WTC11 (cell line): ENCODE results near the gene LCE6A. TPM values are rescaled to one million over a fixed set of nuclear protein-coding genes. Genes with fewer than 3 reads are reported as not detected.

Experiments used
- ATAC-seq: fragments of 200-7000 bp; cut with Tn5 transposase; 2 replicates; pipeline ENCODE4 v1.10.0; 2021; ENCODE audit warnings: mild to moderate bottlenecking, moderate library complexity
- CTCF ChIA-PET: fragments of 300-600 bp; sonication (Branson Sonifier 250); formaldehyde crosslinking; loops from one replicate; lab custom pipeline; 2021; ENCODE audit warnings: antibody characterized with exemption; lab: Charles Lee
- POLR2A ChIA-PET: fragments of 350-600 bp; sonication (Branson Sonifier 250); formaldehyde crosslinking; loops from one replicate; lab custom pipeline; 2021; ENCODE audit warnings: antibody characterized with exemption; lab: Charles Lee
- DNase-seq: peaks from one replicate; pipeline ENCODE4 v3.0.0; 2021; ENCODE audit warnings: low spot score
- H3K27ac Mint-ChIP-seq: 2 replicates; pipeline ENCODE4 v1.8.0; 2021; ENCODE audit warnings: mixed read lengths
- H3K27me3 Mint-ChIP-seq: 2 replicates; pipeline ENCODE4 v1.8.0; 2021; ENCODE audit warnings: low read depth, mild to moderate bottlenecking, moderate library complexity, mixed read lengths
- H3K36me3 Mint-ChIP-seq: 2 replicates; pipeline ENCODE4 v1.8.0; 2021; ENCODE audit warnings: mixed read lengths
- H3K4me1 Mint-ChIP-seq: 2 replicates; pipeline ENCODE4 v1.8.0; 2022; ENCODE audit warnings: mixed read lengths
- H3K4me3 Mint-ChIP-seq: 2 replicates; pipeline ENCODE4 v1.8.0; 2021; ENCODE audit warnings: mild to moderate bottlenecking, moderate library complexity, mixed read lengths
- H3K9me3 Mint-ChIP-seq: 2 replicates; pipeline ENCODE4 v1.8.0; 2021; ENCODE audit warnings: mixed read lengths
- AFF4 ChIP-seq: sonication (generic); formaldehyde crosslinking; IDR thresholded peaks from 2 replicates; pipeline ENCODE4 v1.8.1; 2023; ENCODE audit warnings: mild to moderate bottlenecking, missing genetic modification reagents, borderline replicate concordance
- AR ChIP-seq: fragments of 250-450 bp; sonication (Bioruptor Pico); IDR thresholded peaks from 2 replicates; pipeline ENCODE4 v1.9.0; 2021; ENCODE audit warnings: mild to moderate bottlenecking
- CBFB ChIP-seq: sonication (generic); formaldehyde crosslinking; IDR thresholded peaks from 2 replicates; pipeline ENCODE4 v1.8.1; 2022; ENCODE audit warnings: mild to moderate bottlenecking, low read depth, missing genetic modification reagents
- CREM ChIP-seq: sonication (generic); formaldehyde crosslinking; IDR thresholded peaks from 2 replicates; pipeline ENCODE4 v1.8.1; 2022; ENCODE audit warnings: mild to moderate bottlenecking, missing genetic modification reagents, moderate library complexity
- E2F1 ChIP-seq: sonication (generic); formaldehyde crosslinking; IDR thresholded peaks from 2 replicates; pipeline ENCODE4 v1.8.0; 2022; ENCODE audit warnings: mild to moderate bottlenecking, missing genetic modification reagents
- E2F5 ChIP-seq: sonication (generic); formaldehyde crosslinking; IDR thresholded peaks from 2 replicates; pipeline ENCODE4 v1.8.1; 2022; ENCODE audit warnings: mild to moderate bottlenecking, moderate library complexity, missing genetic modification reagents
- ERG ChIP-seq: fragments of 250-450 bp; sonication (Bioruptor Pico); IDR thresholded peaks from 2 replicates; pipeline ENCODE4 v1.8.0; 2021; ENCODE audit warnings: mild to moderate bottlenecking
- FOXP1 ChIP-seq: sonication (generic); formaldehyde crosslinking; IDR thresholded peaks from 2 replicates; pipeline ENCODE4 v1.8.0; 2022; ENCODE audit warnings: missing genetic modification reagents, mild to moderate bottlenecking, moderate library complexity, borderline replicate concordance
- JAZF1 ChIP-seq: fragments of 250-450 bp; sonication (Bioruptor Pico); IDR thresholded peaks from 2 replicates; pipeline ENCODE4 v1.9.0; 2021; ENCODE audit warnings: moderate library complexity, mild to moderate bottlenecking, inconsistent platforms
- MAX ChIP-seq: sonication (generic); formaldehyde crosslinking; IDR thresholded peaks from 2 replicates; pipeline ENCODE4 v1.8.0; 2022; ENCODE audit warnings: mild to moderate bottlenecking, missing genetic modification reagents
- MLX ChIP-seq: sonication (generic); formaldehyde crosslinking; IDR thresholded peaks from 2 replicates; pipeline ENCODE4 v1.8.1; 2023; ENCODE audit warnings: mild to moderate bottlenecking, missing genetic modification reagents, moderate library complexity
- NFATC4 ChIP-seq: fragments of 250-450 bp; sonication (Bioruptor Pico); IDR thresholded peaks from 2 replicates; pipeline ENCODE4 v1.9.0; 2021; ENCODE audit warnings: mild to moderate bottlenecking
- NR2C2 ChIP-seq: sonication (generic); formaldehyde crosslinking; IDR thresholded peaks from 2 replicates; pipeline ENCODE4 v1.8.0; 2022; ENCODE audit warnings: mild to moderate bottlenecking, missing genetic modification reagents
- PREB ChIP-seq: sonication (generic); formaldehyde crosslinking; IDR thresholded peaks from 2 replicates; pipeline ENCODE4 v1.8.1; 2022; ENCODE audit warnings: mild to moderate bottlenecking, missing genetic modification reagents, moderate library complexity, borderline replicate concordance
- PRRX2 ChIP-seq: fragments of 250-450 bp; sonication (Bioruptor Pico); IDR thresholded peaks from 2 replicates; pipeline ENCODE4 v1.8.0; 2021; ENCODE audit warnings: mild to moderate bottlenecking
- TCF7 ChIP-seq: sonication (generic); formaldehyde crosslinking; IDR thresholded peaks from 2 replicates; pipeline ENCODE4 v1.8.0; 2022; ENCODE audit warnings: mild to moderate bottlenecking, low read depth, missing genetic modification reagents, moderate library complexity
- ZNF121 ChIP-seq: sonication (generic); formaldehyde crosslinking; IDR thresholded peaks from 2 replicates; pipeline ENCODE4 v1.8.0; 2023; ENCODE audit warnings: missing genetic modification reagents
- ZNF138 ChIP-seq: sonication (generic); formaldehyde crosslinking; conservative IDR thresholded peaks from 2 replicates; pipeline ENCODE4 v1.8.1; 2022; ENCODE audit warnings: mild to moderate bottlenecking, moderate library complexity, missing genetic modification reagents
- ZNF396 ChIP-seq: fragments of 250-450 bp; sonication (Bioruptor Pico); IDR thresholded peaks from 2 replicates; pipeline ENCODE4 v1.8.0; 2021; ENCODE audit warnings: mild to moderate bottlenecking, moderate library complexity, borderline replicate concordance
- ZNF671 ChIP-seq: fragments of 250-450 bp; sonication (Bioruptor Pico); IDR thresholded peaks from 2 replicates; pipeline ENCODE4 v1.8.0; 2021; ENCODE audit warnings: mild to moderate bottlenecking
- total RNA-seq: library from RNA; stranded (reverse); gene quantifications from 3 replicates; pipeline ENCODE4 v1.2.3, GENCODE V29; 2021

LCE6A gene
- total RNA-seq, 1 experiment from 2014 or later, result not detected

- ChIA-PET POLR2A (no interaction called here), CTCF (no interaction called here)
- Mint-ChIP-seq H3K27ac (no peak overlapping the region), H3K27me3 (peaks cover 11% of the 10 kb centered on the region), H3K4me3 (no peak overlapping the region), H3K9me3 (peaks cover 92% of the 10 kb centered on the region), H3K4me1 (no peaks in the 10 kb centered on the region), H3K36me3 (peaks cover 67% of the 10 kb centered on the region)
- ATAC-seq (no peak), DNase-seq (no peak)
- no peak for TF ChIP-seq MLX (CRISPR knock-in tag)
- no peak for TF ChIP-seq E2F1 (CRISPR knock-in tag)
- TF ChIP-seq ZNF671, result no peak
- TF ChIP-seq CREM (CRISPR knock-in tag), result no peak
- no peak for TF ChIP-seq NFATC4 (CRISPR knock-in tag)
- TF ChIP-seq CBFB (CRISPR knock-in tag), result no peak
- no peak for TF ChIP-seq PREB
- TF ChIP-seq TCF7 (CRISPR knock-in tag), result no peak
- no peak for TF ChIP-seq ZNF396 (CRISPR knock-in tag)
- TF ChIP-seq ERG (CRISPR knock-in tag), result no peak
These were observed 13.0 kb downstream of the LCE6A start for GRCh38 chr1:152855661-152856060.

GRCh38 chr1:152858062-152858461 lies 15.4 kb downstream of the LCE6A start:
- ChIA-PET CTCF (no interaction called here), POLR2A (no interaction called here)
- no peak for DNase-seq
- Mint-ChIP-seq H3K4me1 (no peaks in the 10 kb centered on the region), H3K4me3 (no peak overlapping the region), H3K27ac (no peak overlapping the region), H3K9me3 (peaks cover 93% of the 10 kb centered on the region), H3K36me3 (peaks cover 69% of the 10 kb centered on the region), H3K27me3 (peaks cover 17% of the 10 kb centered on the region; the same call in 1 of the 2 replicates)
- TF ChIP-seq PRRX2 (CRISPR knock-in tag), result no peak
- no peak for TF ChIP-seq MAX
- no peak for TF ChIP-seq FOXP1 (CRISPR knock-in tag)
- TF ChIP-seq NR2C2 (CRISPR knock-in tag), result no peak
- TF ChIP-seq ZNF138 (CRISPR knock-in tag), result no peak
- no peak for TF ChIP-seq E2F5
- no peak for TF ChIP-seq AR
- TF ChIP-seq AFF4 (CRISPR knock-in tag), result no peak
- TF ChIP-seq ZNF121 (CRISPR knock-in tag), result no peak
- no peak for TF ChIP-seq JAZF1 (CRISPR knock-in tag)
- ATAC-seq, result no peak
